SK-N-SH (cell line): ENCODE measurements around the gene KCNJ9. TPM values are rescaled to one million over a fixed set of nuclear protein-coding genes. Genes with fewer than 3 reads are reported as not detected.

Experiments
- CTCF ChIA-PET: fragments of 300-600, 350-600 bp; formaldehyde crosslinking; extraction: SDS; loops from one replicate; lab custom pipeline; 2021; lab: Yijun Ruan, JAX
- POLR2A ChIA-PET: fragments of 350-600 bp; sonication (Branson Sonifier 250); formaldehyde crosslinking; extraction: SDS; loops from one replicate; lab custom pipeline; 2020; ENCODE audit warnings: antibody characterized with exemption, inconsistent platforms; lab: Yijun Ruan, JAX
- DNase-seq: peaks from one replicate; pipeline ENCODE4 v3.0.0; 2012
- H2AFZ ChIP-seq: fragments of 200-600 bp; sonication (generic); 2 replicates; pipeline ENCODE4 v1.8.1; 2016; ENCODE audit warnings: antibody characterized with exemption, mild to moderate bottlenecking, low read depth
- H3F3A ChIP-seq: fragments of 200-600 bp; sonication (generic); replicated peaks from 2 replicates; pipeline ENCODE3; 2016; ENCODE audit warnings: antibody characterized with exemption, mild to moderate bottlenecking; ENCODE audit not compliant: insufficient read depth
- H3K27ac ChIP-seq, 2 experiments: fragments of 200-500 bp in 1 of 2; fragments of 200-600 bp in 1 of 2; sonication (Bioruptor generic) in 1 of 2; sonication (generic), shearing (Covaris generic) in 1 of 2; 2 replicates each; pipeline versions ENCODE4 v1.5.1 to v1.6.1; 2014 to 2016; ENCODE audit warnings: low read depth in 2 of 2, inconsistent platforms in 1 of 2, low read length in 1 of 2, mild to moderate bottlenecking in 1 of 2, mixed read lengths in 1 of 2
- H3K27me3 ChIP-seq: fragments of 200-600 bp; sonication (generic), shearing (Covaris generic); 2 replicates; pipeline ENCODE4 v1.6.1; 2016; ENCODE audit warnings: mixed run types; ENCODE audit not compliant: insufficient read depth
- H3K36me3 ChIP-seq, 2 experiments: fragments of 200-500 bp in 1 of 2; fragments of 200-600 bp in 1 of 2; sonication (Bioruptor generic) in 1 of 2; sonication (generic) in 1 of 2; replicated peaks in 1 of 2; 2 replicates each; pipeline versions ENCODE3 to v1.5.1; 2014 to 2016; ENCODE audit warnings: low read length in 1 of 2, mild to moderate bottlenecking in 1 of 2; ENCODE audit not compliant: insufficient read depth in 2 of 2, control insufficient read depth in 1 of 2
- H3K4me1 ChIP-seq, 2 experiments: fragments of 200-500 bp in 1 of 2; fragments of 200-600 bp in 1 of 2; sonication (Bioruptor generic) in 1 of 2; sonication (generic), shearing (Covaris generic) in 1 of 2; 2 replicates each; pipeline versions ENCODE4 v1.5.1 to v1.6.1; 2014 to 2016; ENCODE audit warnings: low read depth in 1 of 2, low read length in 1 of 2, mixed run types in 1 of 2; ENCODE audit not compliant: insufficient read depth in 2 of 2, control insufficient read depth in 1 of 2
- H3K4me2 ChIP-seq: fragments of 200-600 bp; sonication (generic), shearing (Covaris generic); 2 replicates; pipeline ENCODE4 v1.6.1; 2017; ENCODE audit warnings: mixed run types
- H3K4me3 ChIP-seq, 2 experiments: fragments of 200-500 bp in 1 of 2; fragments of 200-600 bp in 1 of 2; sonication (Bioruptor generic) in 1 of 2; sonication (generic), shearing (Covaris generic) in 1 of 2; 2 replicates each; pipeline versions ENCODE4 v1.5.1 to v1.8.1; 2014 to 2016; ENCODE audit warnings: low read depth in 2 of 2, inconsistent platforms in 1 of 2, low read length in 1 of 2, mild to moderate bottlenecking in 1 of 2, mixed read lengths in 1 of 2, moderate library complexity in 1 of 2
- H3K79me2 ChIP-seq: fragments of 200-600 bp; sonication (generic); 2 replicates; pipeline ENCODE4 v1.8.1; 2017; ENCODE audit warnings: mild to moderate bottlenecking; ENCODE audit not compliant: insufficient read depth
- H3K9ac ChIP-seq: fragments of 200-600 bp; sonication (generic); 2 replicates; pipeline ENCODE4 v1.6.1; 2017; ENCODE audit warnings: mixed run types
- H3K9me2 ChIP-seq: fragments of 200-600 bp; sonication (generic); 2 replicates; pipeline ENCODE4 v1.6.1; 2017; ENCODE audit warnings: mixed run types
- H3K9me3 ChIP-seq: fragments of 200-600 bp; sonication (generic); 2 replicates; pipeline ENCODE4 v1.6.1; 2017; ENCODE audit warnings: mixed run types, mild to moderate bottlenecking, moderate library complexity
- H4K20me1 ChIP-seq: fragments of 200-600 bp; sonication (generic); 2 replicates; pipeline ENCODE4 v1.6.1; 2017; ENCODE audit warnings: mild to moderate bottlenecking, mixed run types; ENCODE audit not compliant: insufficient read depth
- FOSL2 ChIP-seq: IDR thresholded peaks from 2 replicates; pipeline ENCODE4 v1.4.0; 2012; ENCODE audit warnings: low read depth, mild to moderate bottlenecking, moderate library complexity, borderline replicate concordance
- FOXJ3 ChIP-seq: sonication (generic); formaldehyde crosslinking; IDR thresholded peaks from 2 replicates; pipeline ENCODE4 v1.5.1; 2020; ENCODE audit warnings: mild to moderate bottlenecking, missing genetic modification reagents
- GABPA ChIP-seq: IDR thresholded peaks from 2 replicates; pipeline ENCODE4 v1.4.0; 2012; ENCODE audit warnings: low read depth, mild to moderate bottlenecking
- GATA2 ChIP-seq: sonication (generic); formaldehyde crosslinking; IDR thresholded peaks from 2 replicates; pipeline ENCODE4 v1.5.0; 2020; ENCODE audit warnings: mild to moderate bottlenecking, missing genetic modification reagents
- JUND ChIP-seq: IDR thresholded peaks from 2 replicates; pipeline ENCODE4 v1.4.0; 2012
- MXI1 ChIP-seq: IDR thresholded peaks from 2 replicates; pipeline ENCODE4 v1.6.1; 2012; ENCODE audit warnings: mild to moderate bottlenecking, low read depth, low read length, improper control_type of control experiment
- NFIC ChIP-seq: IDR thresholded peaks from 2 replicates; pipeline ENCODE4 v1.4.0; 2012; ENCODE audit warnings: borderline replicate concordance
- NRF1 ChIP-seq: IDR thresholded peaks from 2 replicates; pipeline ENCODE4 v1.6.1; 2012; ENCODE audit warnings: low read depth, mild to moderate bottlenecking, low read length
- RAD21 ChIP-seq: IDR thresholded peaks from 2 replicates; pipeline ENCODE4 v1.6.1; 2012; ENCODE audit warnings: mild to moderate bottlenecking, low read length
- RCOR1 ChIP-seq: fragments of 150-350 bp; IDR thresholded peaks from 2 replicates; pipeline ENCODE4 v1.6.1; 2017; ENCODE audit warnings: antibody characterized with exemption, low read length
- RFX5 ChIP-seq: IDR thresholded peaks from 2 replicates; pipeline ENCODE4 v1.6.1; 2012; ENCODE audit warnings: mild to moderate bottlenecking, improper control_type of control experiment, low read length
- SIN3A ChIP-seq: IDR thresholded peaks from 2 replicates; pipeline ENCODE4 v1.6.1; 2012; ENCODE audit warnings: low read depth, mild to moderate bottlenecking, low read length, moderate library complexity, borderline replicate concordance
- SMC3 ChIP-seq: IDR thresholded peaks from 2 replicates; pipeline ENCODE4 v1.6.1; 2012; ENCODE audit warnings: low read depth, low read length, improper control_type of control experiment
- TAF1 ChIP-seq: IDR thresholded peaks from 2 replicates; pipeline ENCODE4 v1.6.1; 2012; ENCODE audit warnings: low read depth, mild to moderate bottlenecking, low read length, moderate library complexity, borderline replicate concordance
- TCF12 ChIP-seq: IDR thresholded peaks from 2 replicates; pipeline ENCODE4 v1.4.0; 2012
- YY1 ChIP-seq: IDR thresholded peaks from 2 replicates; pipeline ENCODE4 v1.4.0; 2012; ENCODE audit warnings: low read depth, mild to moderate bottlenecking
- WGBS: methylation state at CpG from one replicate; pipeline ENCODE4 v1.1.6; 2017; ENCODE audit warnings: low lambda C conversion rate; 5-methylcytosine and 5-hydroxymethylcytosine counted together
- polyA plus RNA-seq, 3 experiments: library from polyadenylated mRNA; depleted of rRNA; stranded (reverse); fragments of >200 nt; gene quantifications; 2 replicates each; pipeline ENCODE4 v1.2.3, GENCODE V29; 2012
- TF ChIP-seq, protein P1 (sequence below): fragments of 200-600 bp; sonication (generic); IDR thresholded peaks from 2 replicates; pipeline ENCODE4 v1.6.1; 2017; ENCODE audit warnings: antibody characterized with exemption, mild to moderate bottlenecking, moderate library complexity
- TF ChIP-seq, protein P2 (sequence below): IDR thresholded peaks from 2 replicates; pipeline ENCODE4 v1.6.1; 2012; ENCODE audit warnings: mild to moderate bottlenecking, low read depth, low read length, moderate library complexity
- TF ChIP-seq, protein P3 (sequence below): IDR thresholded peaks from 2 replicates; pipeline ENCODE4 v1.4.0; 2012; ENCODE audit warnings: low read depth, borderline replicate concordance

KCNJ9 gene
- polyA plus RNA-seq, 1 of the 3 experiments (the other 2 are of a cell fraction): 0.02 TPM

DNA sequence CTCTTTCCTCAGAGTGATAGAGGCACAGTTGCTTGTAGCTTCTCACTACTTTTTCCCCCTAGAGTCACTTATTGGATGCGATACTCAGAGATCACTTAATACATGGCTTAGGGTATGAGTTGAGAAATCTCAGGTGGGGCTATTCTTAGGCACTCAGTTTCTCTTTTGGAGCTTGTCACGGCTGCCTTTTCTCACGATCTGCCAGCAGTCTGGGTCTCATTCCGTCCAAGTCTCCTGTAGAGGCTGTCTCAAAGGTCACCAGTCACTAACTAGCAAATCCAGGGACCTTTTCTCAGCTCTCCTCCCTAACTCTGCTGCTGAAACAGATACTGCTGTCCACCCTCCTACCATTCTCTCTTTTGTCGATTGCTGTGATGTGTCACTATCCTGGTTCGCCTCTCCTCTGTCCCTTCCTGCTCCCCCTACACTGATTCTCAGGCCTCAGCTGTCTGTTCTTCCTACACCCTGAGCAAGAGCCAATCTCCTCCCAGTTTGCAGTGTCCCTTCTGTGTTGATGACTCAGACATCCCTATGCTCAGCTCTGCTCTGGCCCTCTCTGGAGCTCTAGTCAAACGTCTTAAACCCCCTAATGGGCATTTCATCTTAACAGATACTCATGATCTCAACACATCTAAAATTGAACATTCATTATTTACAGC, 46.7 kb downstream of the KCNJ9 start:
- ChIA-PET CTCF (interaction anchor here (0.6 to 1.4 kb wide), 4 partner anchors 22 to 256 kb away, joined by 3 read pairs; no protein-coding TSS in a partner anchor), POLR2A (no interaction called here)
- Histone ChIP-seq H3K4me2 (no peak overlapping the region), H3K4me1 (peaks cover 0 to 8% of the 10 kb centered on the region in 2 experiments; a peak in 1 of 4 replicates), H3K27ac (no peak overlapping the region), H4K20me1 (no peaks in the 10 kb centered on the region), H3K9me2 (no peaks in the 10 kb centered on the region), H3K36me3 (no peaks in the 10 kb centered on the region), H3K9ac (no peak overlapping the region), H2AFZ (no peak overlapping the region), H3K4me3 (no peak overlapping the region), H3F3A (no peaks in the 10 kb centered on the region), H3K79me2 (no peaks in the 10 kb centered on the region), H3K9me3 (no peaks in the 10 kb centered on the region), H3K27me3 (0 out of 2 replicates have a peak, but pooled peaks cover 4% of the 10 kb centered on the region)
- TF ChIP-seq MXI1 (no peak), NFIC (no peak), NRF1 (no peak), YY1 (no peak), TCF12 (no peak), RFX5 (no peak), SIN3A (no peak), GATA2 (CRISPR knock-in tag) (no peak), RAD21 (no peak), RCOR1 (no peak), TAF1 (no peak), FOXJ3 (CRISPR knock-in tag) (no peak), JUND (no peak), SMC3 (no peak), FOSL2 (no peak), GABPA (no peak)
- TF ChIP-seq, protein P1, sequence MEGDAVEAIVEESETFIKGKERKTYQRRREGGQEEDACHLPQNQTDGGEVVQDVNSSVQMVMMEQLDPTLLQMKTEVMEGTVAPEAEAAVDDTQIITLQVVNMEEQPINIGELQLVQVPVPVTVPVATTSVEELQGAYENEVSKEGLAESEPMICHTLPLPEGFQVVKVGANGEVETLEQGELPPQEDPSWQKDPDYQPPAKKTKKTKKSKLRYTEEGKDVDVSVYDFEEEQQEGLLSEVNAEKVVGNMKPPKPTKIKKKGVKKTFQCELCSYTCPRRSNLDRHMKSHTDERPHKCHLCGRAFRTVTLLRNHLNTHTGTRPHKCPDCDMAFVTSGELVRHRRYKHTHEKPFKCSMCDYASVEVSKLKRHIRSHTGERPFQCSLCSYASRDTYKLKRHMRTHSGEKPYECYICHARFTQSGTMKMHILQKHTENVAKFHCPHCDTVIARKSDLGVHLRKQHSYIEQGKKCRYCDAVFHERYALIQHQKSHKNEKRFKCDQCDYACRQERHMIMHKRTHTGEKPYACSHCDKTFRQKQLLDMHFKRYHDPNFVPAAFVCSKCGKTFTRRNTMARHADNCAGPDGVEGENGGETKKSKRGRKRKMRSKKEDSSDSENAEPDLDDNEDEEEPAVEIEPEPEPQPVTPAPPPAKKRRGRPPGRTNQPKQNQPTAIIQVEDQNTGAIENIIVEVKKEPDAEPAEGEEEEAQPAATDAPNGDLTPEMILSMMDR: no peak
- TF ChIP-seq, protein P2, sequence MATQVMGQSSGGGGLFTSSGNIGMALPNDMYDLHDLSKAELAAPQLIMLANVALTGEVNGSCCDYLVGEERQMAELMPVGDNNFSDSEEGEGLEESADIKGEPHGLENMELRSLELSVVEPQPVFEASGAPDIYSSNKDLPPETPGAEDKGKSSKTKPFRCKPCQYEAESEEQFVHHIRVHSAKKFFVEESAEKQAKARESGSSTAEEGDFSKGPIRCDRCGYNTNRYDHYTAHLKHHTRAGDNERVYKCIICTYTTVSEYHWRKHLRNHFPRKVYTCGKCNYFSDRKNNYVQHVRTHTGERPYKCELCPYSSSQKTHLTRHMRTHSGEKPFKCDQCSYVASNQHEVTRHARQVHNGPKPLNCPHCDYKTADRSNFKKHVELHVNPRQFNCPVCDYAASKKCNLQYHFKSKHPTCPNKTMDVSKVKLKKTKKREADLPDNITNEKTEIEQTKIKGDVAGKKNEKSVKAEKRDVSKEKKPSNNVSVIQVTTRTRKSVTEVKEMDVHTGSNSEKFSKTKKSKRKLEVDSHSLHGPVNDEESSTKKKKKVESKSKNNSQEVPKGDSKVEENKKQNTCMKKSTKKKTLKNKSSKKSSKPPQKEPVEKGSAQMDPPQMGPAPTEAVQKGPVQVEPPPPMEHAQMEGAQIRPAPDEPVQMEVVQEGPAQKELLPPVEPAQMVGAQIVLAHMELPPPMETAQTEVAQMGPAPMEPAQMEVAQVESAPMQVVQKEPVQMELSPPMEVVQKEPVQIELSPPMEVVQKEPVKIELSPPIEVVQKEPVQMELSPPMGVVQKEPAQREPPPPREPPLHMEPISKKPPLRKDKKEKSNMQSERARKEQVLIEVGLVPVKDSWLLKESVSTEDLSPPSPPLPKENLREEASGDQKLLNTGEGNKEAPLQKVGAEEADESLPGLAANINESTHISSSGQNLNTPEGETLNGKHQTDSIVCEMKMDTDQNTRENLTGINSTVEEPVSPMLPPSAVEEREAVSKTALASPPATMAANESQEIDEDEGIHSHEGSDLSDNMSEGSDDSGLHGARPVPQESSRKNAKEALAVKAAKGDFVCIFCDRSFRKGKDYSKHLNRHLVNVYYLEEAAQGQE: no peak
- TF ChIP-seq, protein P3, sequence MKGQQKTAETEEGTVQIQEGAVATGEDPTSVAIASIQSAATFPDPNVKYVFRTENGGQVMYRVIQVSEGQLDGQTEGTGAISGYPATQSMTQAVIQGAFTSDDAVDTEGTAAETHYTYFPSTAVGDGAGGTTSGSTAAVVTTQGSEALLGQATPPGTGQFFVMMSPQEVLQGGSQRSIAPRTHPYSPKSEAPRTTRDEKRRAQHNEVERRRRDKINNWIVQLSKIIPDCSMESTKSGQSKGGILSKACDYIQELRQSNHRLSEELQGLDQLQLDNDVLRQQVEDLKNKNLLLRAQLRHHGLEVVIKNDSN: no peak
- WGBS: 50% methylated on average over 7 of the region's 7 CpGs
- no peak for DNase-seq
